GM10266 (cell line): ENCODE results near the gene KIAA1328.
"Not testable (repeated sequence)": the region's sequence is repeated elsewhere in the genome, so short reads cannot be mapped to it uniquely, and the experiment has no call there.

Experiments
- DNase-seq: peaks from one replicate; pipeline ENCODE4 v3.0.0; 2012; ENCODE audit errors: extremely low spot score
- TF ChIP-seq, protein P1 (sequence below): IDR thresholded peaks from 2 replicates; pipeline ENCODE4 v1.5.1; 2012; ENCODE audit warnings: mild to moderate bottlenecking, low read depth; ENCODE audit not compliant: control insufficient read depth, insufficient read depth; ENCODE audit errors: missing control alignments

Gene KIAA1328

DNA sequence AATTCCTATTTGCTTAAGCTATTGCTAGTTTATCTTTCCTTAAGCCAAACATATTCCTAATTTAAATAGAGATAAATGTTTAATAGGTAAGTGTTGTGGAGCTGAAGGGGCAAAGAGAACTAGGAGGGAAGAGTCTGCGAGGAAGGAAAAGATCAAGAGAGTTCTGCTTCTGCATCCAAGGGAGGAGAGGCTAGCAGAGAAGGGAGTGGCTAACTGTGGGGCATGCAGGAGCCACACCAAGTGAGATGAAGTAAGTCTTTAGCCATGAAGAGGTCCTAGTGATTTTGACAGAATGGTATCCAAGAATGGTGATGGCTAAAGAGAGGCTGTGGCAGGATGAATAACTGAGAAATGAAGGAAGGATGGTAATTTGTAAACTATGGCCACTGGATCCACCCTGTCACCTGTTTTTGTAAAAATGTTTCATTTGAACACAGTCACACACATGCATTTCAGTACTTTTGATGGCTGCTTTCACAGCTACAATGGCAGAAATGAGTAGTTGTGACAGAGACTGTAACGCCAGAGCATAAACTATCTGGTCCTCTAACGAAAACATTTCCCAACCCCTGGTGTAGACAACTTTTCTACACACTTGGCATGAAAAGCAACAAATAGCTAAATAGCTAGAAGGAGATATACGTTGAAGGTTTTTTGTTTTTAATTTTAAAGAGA is 15.7 kb upstream of the KIAA1328 start:
- TF ChIP-seq, protein P1, sequence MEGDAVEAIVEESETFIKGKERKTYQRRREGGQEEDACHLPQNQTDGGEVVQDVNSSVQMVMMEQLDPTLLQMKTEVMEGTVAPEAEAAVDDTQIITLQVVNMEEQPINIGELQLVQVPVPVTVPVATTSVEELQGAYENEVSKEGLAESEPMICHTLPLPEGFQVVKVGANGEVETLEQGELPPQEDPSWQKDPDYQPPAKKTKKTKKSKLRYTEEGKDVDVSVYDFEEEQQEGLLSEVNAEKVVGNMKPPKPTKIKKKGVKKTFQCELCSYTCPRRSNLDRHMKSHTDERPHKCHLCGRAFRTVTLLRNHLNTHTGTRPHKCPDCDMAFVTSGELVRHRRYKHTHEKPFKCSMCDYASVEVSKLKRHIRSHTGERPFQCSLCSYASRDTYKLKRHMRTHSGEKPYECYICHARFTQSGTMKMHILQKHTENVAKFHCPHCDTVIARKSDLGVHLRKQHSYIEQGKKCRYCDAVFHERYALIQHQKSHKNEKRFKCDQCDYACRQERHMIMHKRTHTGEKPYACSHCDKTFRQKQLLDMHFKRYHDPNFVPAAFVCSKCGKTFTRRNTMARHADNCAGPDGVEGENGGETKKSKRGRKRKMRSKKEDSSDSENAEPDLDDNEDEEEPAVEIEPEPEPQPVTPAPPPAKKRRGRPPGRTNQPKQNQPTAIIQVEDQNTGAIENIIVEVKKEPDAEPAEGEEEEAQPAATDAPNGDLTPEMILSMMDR, result no peak
- DNase-seq, result no peak

DNA sequence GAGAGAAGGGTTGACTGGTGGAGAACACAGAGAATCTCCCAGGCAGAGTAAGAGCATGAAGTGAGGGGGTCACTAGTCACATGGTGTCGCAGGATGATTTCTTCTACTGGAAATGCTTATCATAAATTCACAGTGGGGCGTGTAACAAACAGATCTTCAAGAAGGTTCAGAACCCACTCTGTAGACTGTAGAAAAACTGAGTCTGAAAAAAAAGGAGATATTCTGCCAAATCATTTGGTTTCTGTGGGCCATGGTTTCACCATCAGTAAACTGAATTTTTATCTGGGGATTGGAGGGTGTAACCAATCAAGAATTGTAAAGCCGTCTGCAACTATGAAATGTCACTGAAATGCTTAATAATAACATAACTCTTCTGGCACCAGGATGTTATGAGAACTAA is 15.1 kb upstream of the KIAA1328 start:
- TF ChIP-seq, protein P1, result no peak
- DNase-seq, result no peak

DNA sequence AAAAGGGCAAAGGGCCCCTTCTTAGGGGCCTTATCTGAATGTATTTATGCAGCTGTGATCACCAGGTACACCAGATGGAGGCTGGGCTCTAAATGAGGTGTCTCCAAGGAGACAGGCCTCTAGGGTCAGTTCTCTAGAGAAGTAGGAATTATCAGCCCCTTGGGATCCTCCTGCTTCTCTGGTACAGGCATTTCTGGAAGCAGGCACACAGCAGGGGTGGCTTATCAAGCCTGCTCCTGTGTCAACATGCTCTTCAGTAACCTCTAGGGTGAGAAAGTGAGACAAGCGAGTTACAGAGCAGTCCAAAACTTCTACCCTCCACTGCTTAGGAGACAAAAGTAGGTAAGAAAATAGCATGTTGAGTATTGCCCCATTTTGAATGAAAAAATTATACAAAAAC is 13.9 kb upstream of the KIAA1328 start:
- TF ChIP-seq, protein P1, result no peak

DNA sequence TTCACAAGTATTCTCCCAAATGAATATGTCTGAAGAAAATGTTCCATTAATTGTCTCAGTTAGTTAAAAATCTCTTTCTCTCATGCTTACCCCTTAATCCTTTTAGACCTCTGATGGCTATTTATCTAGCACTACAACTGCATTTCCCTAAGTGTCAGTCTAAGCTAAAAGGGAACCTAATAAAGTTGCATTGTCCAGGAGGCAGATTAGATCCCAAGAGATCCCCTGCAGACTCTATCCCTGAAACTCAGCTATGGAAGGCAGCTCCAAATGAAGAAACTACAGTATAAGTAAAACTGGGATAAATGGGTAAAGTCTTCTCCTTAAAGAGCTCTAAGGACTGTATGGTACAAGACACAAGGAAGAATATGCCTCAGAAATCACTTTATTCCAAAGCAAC is 12.8 kb upstream of the KIAA1328 start:
- DNase-seq, result not testable (repeated sequence)

More for the DNA sequence above, 13.9 kb upstream of the KIAA1328 start:
- no peak for DNase-seq

DNA sequence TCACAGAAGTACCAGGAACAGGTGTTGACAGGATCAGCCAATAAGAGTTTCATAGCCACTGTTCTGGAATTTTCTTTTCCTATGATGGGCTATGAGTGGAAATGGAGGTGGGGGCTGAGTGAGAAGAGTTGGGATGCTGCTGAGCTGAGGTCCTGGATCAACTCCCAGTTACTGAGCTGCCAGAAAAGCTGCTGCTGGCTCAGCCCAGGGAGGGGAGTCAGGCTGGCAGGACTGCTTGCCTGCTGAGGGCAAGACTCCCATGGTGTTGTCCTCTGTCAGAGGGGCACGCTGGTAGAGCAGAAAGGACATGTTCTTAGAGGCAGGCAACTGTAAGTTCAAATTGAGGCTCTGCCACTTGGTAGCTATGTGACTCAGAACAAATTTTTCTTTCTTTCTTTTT is 11.9 kb upstream of the KIAA1328 start:
- TF ChIP-seq, protein P1, result no peak
- DNase-seq, result no peak

DNA sequence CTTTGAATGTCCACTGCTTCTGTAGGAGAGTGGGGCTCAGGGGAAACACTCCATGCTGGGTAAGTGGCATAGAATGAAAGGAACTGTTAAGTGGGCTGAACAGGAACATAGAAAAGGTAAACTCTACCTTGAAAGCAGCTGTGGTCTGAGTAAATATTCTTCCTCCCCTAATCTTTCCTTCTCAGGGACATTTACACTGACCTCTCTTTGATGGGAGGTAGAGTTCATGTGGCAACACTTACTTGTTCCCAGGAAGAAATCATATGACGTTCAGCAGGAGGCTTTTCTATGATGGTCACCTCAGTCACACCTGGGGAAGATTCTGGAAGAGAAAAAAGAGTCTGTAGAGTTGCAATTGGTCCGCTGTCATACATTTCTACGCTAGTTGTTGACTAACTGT is 10.3 kb upstream of the KIAA1328 start:
- no peak for DNase-seq
- TF ChIP-seq, protein P1, result no peak

DNA sequence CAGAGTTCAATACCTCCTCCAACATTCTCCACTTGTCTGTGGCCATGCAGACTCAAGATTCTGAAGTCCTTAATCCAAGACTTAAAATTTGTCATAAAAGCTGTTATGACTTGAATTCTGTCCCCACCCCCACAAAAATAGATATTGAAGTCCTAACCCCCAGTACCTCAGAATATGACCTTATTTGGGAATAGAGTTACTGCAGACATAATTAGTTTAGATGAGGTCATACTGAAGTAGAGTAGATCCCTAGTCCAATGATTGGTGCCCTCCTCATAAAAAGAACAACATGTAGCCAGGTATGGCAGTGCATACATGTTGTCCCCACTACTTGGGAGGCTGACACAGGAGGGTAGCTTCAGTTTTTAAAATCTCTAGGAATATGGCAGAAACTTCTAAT is 9.3 kb upstream of the KIAA1328 start:
- TF ChIP-seq, protein P1, result no peak
- no peak for DNase-seq

DNA sequence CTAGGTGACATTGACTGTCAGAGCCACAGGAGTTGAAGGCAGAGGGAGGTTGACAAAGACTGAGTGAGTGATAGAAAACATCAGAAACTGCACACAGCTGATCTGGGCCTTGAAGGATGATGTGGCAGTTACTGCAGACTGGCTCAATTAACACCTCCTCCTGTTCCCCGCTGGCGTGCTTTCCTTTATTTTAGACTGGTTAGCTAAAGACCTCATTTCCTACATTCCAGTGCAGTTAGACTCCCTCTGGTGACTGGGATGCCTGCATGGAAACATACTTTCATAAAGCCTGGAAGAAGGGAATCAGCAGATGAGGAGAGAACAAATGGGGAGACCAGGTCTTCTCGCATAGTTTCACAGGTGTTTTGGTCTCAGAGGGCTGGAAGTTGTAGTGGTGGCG is 7.2 kb upstream of the KIAA1328 start:
- no peak for DNase-seq
- TF ChIP-seq, protein P1, result no peak
